ENCODE results near the gene PTBP3.
"Not testable (repeated sequence)": the region's sequence is repeated elsewhere in the genome, so short reads cannot be mapped to it uniquely, and the experiment has no call there.

Gene PTBP3

GRCh38 chr9:112203536-112203935 lies 129.9 kb downstream of the PTBP3 start:
- no peak for DNase-seq (ENCODE audit: low spot score)

GRCh38 chr9:112200711-112201110 lies 132.7 kb downstream of the PTBP3 start:
- DNase-seq (ENCODE audit: low spot score): no peak

- DNase-seq (ENCODE audit: low spot score): no peak
Measured at GRCh38 chr9:112198646-112199045, 134.8 kb downstream of the PTBP3 start.

- no peak for DNase-seq (ENCODE audit: low spot score)
Measured at GRCh38 chr9:112194969-112195431, 138.4 kb downstream of the PTBP3 start.

- no peak for DNase-seq (ENCODE audit: low spot score)
Measured at GRCh38 chr9:112193572-112194288, 139.7 kb downstream of the PTBP3 start.

GRCh38 chr9:112190320-112190719 lies 143.1 kb downstream of the PTBP3 start:
- DNase-seq (ENCODE audit: low spot score): not testable (repeated sequence)

GRCh38 chr9:112188884-112189283 lies 144.5 kb downstream of the PTBP3 start:
- no peak for DNase-seq (ENCODE audit: low spot score)

GRCh38 chr9:112187404-112187803 lies 146.0 kb downstream of the PTBP3 start:
- DNase-seq (ENCODE audit: low spot score): no peak

GRCh38 chr9:112186695-112187094 lies 146.7 kb downstream of the PTBP3 start:
- no peak for DNase-seq (ENCODE audit: low spot score)

GRCh38 chr9:112184946-112185345 lies 148.5 kb downstream of the PTBP3 start:
- no peak for DNase-seq (ENCODE audit: low spot score)

GRCh38 chr9:112184221-112184620 lies 149.2 kb downstream of the PTBP3 start:
- no peak for DNase-seq (ENCODE audit: low spot score)

GRCh38 chr9:112180387-112180881 lies 153.0 kb downstream of the PTBP3 start:
- peak; percentile 80 for DNase-seq (ENCODE audit: low spot score)

GRCh38 chr9:112179816-112180215 lies 153.6 kb downstream of the PTBP3 start:
- DNase-seq (ENCODE audit: low spot score): no peak

- DNase-seq (ENCODE audit: low spot score): peak; percentile 56
Measured at GRCh38 chr9:112176524-112176923, 156.9 kb downstream of the PTBP3 start.

GRCh38 chr9:112175796-112176315 lies 157.6 kb downstream of the PTBP3 start:
- no peak for DNase-seq (ENCODE audit: low spot score)

- peak; percentile 31 for DNase-seq (ENCODE audit: low spot score)
Measured at GRCh38 chr9:112174965-112175795, 158.2 kb downstream of the PTBP3 start, which contains the start of gene SUSD1. TSS of gene SUSD1 (minus strand) at chr9:112175297. CDS start at chr9:112175235, 62 bp downstream.

- DNase-seq (ENCODE audit: low spot score): peak; percentile 85
Measured at GRCh38 chr9:112174222-112174964, 159.0 kb downstream of the PTBP3 start.

GRCh38 chr9:112173489-112174221 lies 159.8 kb downstream of the PTBP3 start:
- DNase-seq (ENCODE audit: low spot score): no peak

GRCh38 chr9:112170968-112171367 lies 162.5 kb downstream of the PTBP3 start:
- no peak for DNase-seq (ENCODE audit: low spot score)

- DNase-seq (ENCODE audit: low spot score): no peak
Measured at GRCh38 chr9:112170235-112170634, 163.2 kb downstream of the PTBP3 start.

GRCh38 chr9:112169368-112169767 lies 164.1 kb downstream of the PTBP3 start:
- no peak for DNase-seq (ENCODE audit: low spot score)

All from CD4-positive, alpha-beta T cell treated with Interleukin-2 at 100 ng/mL for 4 hours (primary cell).